Endothelial cell of umbilical vein (primary cell): ENCODE measurements around the gene GSC2. TPM values are rescaled to one million over a fixed set of nuclear protein-coding genes. Genes with fewer than 3 reads are reported as not detected.

ENCODE experiments used
- BruUV-seq: library from RNA; stranded (reverse); fragments of 400-500 nt; replicated peaks from 2 replicates; lab custom pipeline; 2021; lab: Mats Ljungman, UMichigan
- CTCF ChIA-PET: fragments of 300-600, 350-600 bp; sonication (Branson Sonifier 250); formaldehyde crosslinking; loops from one replicate; lab custom pipeline; 2021; ENCODE audit warnings: antibody characterized with exemption, inconsistent platforms; lab: Charles Lee
- POLR2A ChIA-PET: fragments of 300-600, 350-600 bp; sonication (Branson Sonifier 250); formaldehyde crosslinking; loops from one replicate; lab custom pipeline; 2021; ENCODE audit warnings: antibody characterized with exemption, inconsistent platforms; lab: Charles Lee
- DNase-seq: peaks from one replicate; pipeline ENCODE4 v3.0.0-alpha.2; 2011; ENCODE audit warnings: low read depth, low spot score
- FAIRE-seq: peaks from 2 replicates; lab custom pipeline; 2011; peaks lifted over from hg19 to GRCh38; lab: Jason Lieb, UNC
- H2AFZ ChIP-seq: 2 replicates; pipeline ENCODE4 v1.6.0; 2012; ENCODE audit warnings: low read depth, low read length, control low read depth, inconsistent platforms
- H3K27ac ChIP-seq: 2 replicates; pipeline ENCODE4 v1.5.1; 2011; ENCODE audit warnings: low read depth, mild to moderate bottlenecking, control low read depth, low read length, moderate library complexity; ENCODE audit not compliant: insufficient read depth
- H3K27me3 ChIP-seq, 2 experiments: 2 replicates each; pipeline versions ENCODE4 v1.6.0 to v1.6.1; 2011; ENCODE audit warnings: low read length in 2 of 2, mixed read lengths in 1 of 2; ENCODE audit not compliant: control insufficient read depth in 2 of 2, insufficient read depth in 2 of 2
- H3K36me3 ChIP-seq, 2 experiments: 2 replicates in 1 of 2; 3 replicates in 1 of 2; pipeline ENCODE4 v1.5.1; 2011; ENCODE audit warnings: low read length in 2 of 2, mild to moderate bottlenecking in 1 of 2, moderate library complexity in 1 of 2; ENCODE audit not compliant: control insufficient read depth in 2 of 2, insufficient read depth in 2 of 2; ENCODE audit errors: extremely low read depth in 1 of 2
- H3K4me1 ChIP-seq: 3 replicates; pipeline ENCODE4 v1.5.1; 2011; ENCODE audit warnings: mild to moderate bottlenecking, low read length; ENCODE audit not compliant: control insufficient read depth, insufficient read depth; ENCODE audit errors: extremely low read depth
- H3K4me2 ChIP-seq: 2 replicates; pipeline ENCODE4 v1.6.1; 2011; ENCODE audit warnings: low read length, control low read depth, mixed read lengths; ENCODE audit not compliant: insufficient read depth
- H3K4me3 ChIP-seq, 3 experiments: fragments of 200-600 bp in 1 of 3; sonication (generic), shearing (Covaris generic) in 1 of 3; replicated peaks in 1 of 3; 2 replicates each; pipeline ENCODE4 v1.5.1; 2011 to 2016; ENCODE audit warnings: control low read depth in 3 of 3, low read length in 3 of 3, mild to moderate bottlenecking in 2 of 3, inconsistent platforms in 1 of 3, low read depth in 1 of 3, moderate library complexity in 1 of 3; ENCODE audit not compliant: insufficient read depth in 1 of 3
- H3K79me2 ChIP-seq: 2 replicates; pipeline ENCODE4 v1.6.0; 2012; ENCODE audit warnings: low read length, inconsistent platforms; ENCODE audit not compliant: control insufficient read depth, insufficient read depth
- H3K9ac ChIP-seq: replicated peaks from 2 replicates; pipeline ENCODE3; 2011; ENCODE audit warnings: low read length, control low read depth; ENCODE audit not compliant: insufficient read depth; ENCODE audit errors: extremely low read depth
- H3K9me1 ChIP-seq: replicated peaks from 3 replicates; pipeline ENCODE4 v1.6.0; 2011; ENCODE audit warnings: mild to moderate bottlenecking, low read length; ENCODE audit not compliant: control insufficient read depth, insufficient read depth; ENCODE audit errors: extremely low read depth
- H3K9me3 ChIP-seq: replicated peaks from 2 replicates; pipeline ENCODE4 v1.5.1; 2012; ENCODE audit warnings: low read length, inconsistent platforms; ENCODE audit not compliant: control insufficient read depth, insufficient read depth
- H4K20me1 ChIP-seq: replicated peaks from 2 replicates; pipeline ENCODE3; 2011; ENCODE audit warnings: mild to moderate bottlenecking, low read length; ENCODE audit not compliant: control insufficient read depth, insufficient read depth; ENCODE audit errors: extremely low read depth
- CTCF ChIP-seq, 2 donors: IDR thresholded peaks; 1 replicate in 1 of 2; 2 replicates in 1 of 2; pipeline ENCODE4 v1.5.1; 2011; ENCODE audit warnings: low read length in 2 of 2, mild to moderate bottlenecking in 2 of 2, moderate library complexity in 2 of 2, control low read depth in 1 of 2, inconsistent platforms in 1 of 2, low read depth in 1 of 2; ENCODE audit not compliant: insufficient read depth in 1 of 2; ENCODE audit errors: extremely low read depth in 1 of 2
- EZH2 ChIP-seq: IDR thresholded peaks from 2 replicates; pipeline ENCODE4 v1.6.1; 2012; ENCODE audit warnings: borderline replicate concordance, low read depth, mild to moderate bottlenecking, moderate library complexity, low read length, inconsistent platforms; ENCODE audit not compliant: severe bottlenecking
- FOS ChIP-seq: IDR thresholded peaks from 2 replicates; pipeline ENCODE4 v1.6.1; 2011; ENCODE audit warnings: mild to moderate bottlenecking, low read length, moderate library complexity, borderline replicate concordance; ENCODE audit not compliant: insufficient read depth
- GATA2 ChIP-seq: IDR thresholded peaks from 2 replicates; pipeline ENCODE4 v1.7.0; 2011; ENCODE audit warnings: low read depth, mild to moderate bottlenecking, moderate library complexity, mixed read lengths, low read length; ENCODE audit not compliant: insufficient read length, insufficient read depth
- JUN ChIP-seq: IDR thresholded peaks from 2 replicates; pipeline ENCODE4 v1.6.1; 2011; ENCODE audit warnings: borderline replicate concordance, low read depth; ENCODE audit not compliant: insufficient read length, insufficient read depth
- MAX ChIP-seq: IDR thresholded peaks from 2 replicates; pipeline ENCODE4 v1.6.1; 2011; ENCODE audit not compliant: insufficient read depth, insufficient read length
- MYC ChIP-seq: IDR thresholded peaks from one replicate; pipeline ENCODE4 v1.6.1; 2011; ENCODE audit warnings: mild to moderate bottlenecking, low read depth, low read length
- POLR2A ChIP-seq: IDR thresholded peaks from 2 replicates; pipeline ENCODE4 v1.6.1; 2012; ENCODE audit warnings: low read depth, mild to moderate bottlenecking, control low read depth, low read length
- POLR2AphosphoS5 ChIP-seq: IDR thresholded peaks from 2 replicates; pipeline ENCODE4 v1.6.1; 2012; ENCODE audit warnings: low read depth, mild to moderate bottlenecking, control low read depth, low read length, moderate library complexity; ENCODE audit not compliant: insufficient read depth
- dilution Hi-C: fragments of 300-500 bp; cut with MboI; formaldehyde crosslinking; loops from one replicate; pipeline ENCODE4 v1.15.0; 2019; ENCODE audit warnings: low sequenced_read_pairs; ENCODE audit not compliant: extremely low pct_ligation_motif_present
- intact Hi-C: fragments of 100-400 bp; cut with micrococcal nuclease; formaldehyde crosslinking; loops from one replicate; pipeline ENCODE4 v1.10.0; 2022
- polyA plus RNA-seq, 4 experiments: library from polyadenylated mRNA; depleted of rRNA in 3 of 4; stranded (reverse) in 3 of 4; unstranded in 1 of 4; fragments of >200 nt; gene quantifications; 2 replicates each; pipeline versions ENCODE4 v1.2.1 to v1.2.3, GENCODE V29; 2011 to 2012; ENCODE audit warnings: missing spikeins in 1 of 4
- total RNA-seq: library from RNA; stranded (reverse); gene quantifications from 2 replicates; pipeline ENCODE4 v1.2.3, GENCODE V29; 2021

The GSC2 gene
- total and polyA plus RNA-seq, 2 donors (not counting 3 experiments of a cell fraction or from before 2014, with no cell fraction given): not detected

- ChIA-PET CTCF (interaction anchor here (1.6 kb wide), 1 partner anchor 32 kb away, joined by 5 read pairs; the partner anchor contains the start of gene ESS2), POLR2A (no interaction called here)
- TF ChIP-seq GATA2 (no peak), POLR2A (no peak)
- no peaks in the 10 kb centered on the region for H4K20me1 ChIP-seq
- H3K4me1 ChIP-seq: peaks cover 22% of the 10 kb centered on the region
- no peak overlapping the region for H2AFZ ChIP-seq
- DNase-seq (no peak), FAIRE-seq (no peak)
- H3K4me3 ChIP-seq: no peak overlapping the region
- dilution Hi-C loops: no loop called here
- no peak overlapping the region for H3K27ac ChIP-seq
- intact Hi-C loops: loop anchor here (5.0 kb wide), 1 partner anchor 272 kb away; the partner anchor contains the start of gene C22orf39
- no peaks in the 10 kb centered on the region for H3K9me1 ChIP-seq
- H3K9ac ChIP-seq: no peak overlapping the region
- H3K79me2 ChIP-seq: peaks cover 36% of the 10 kb centered on the region
- H3K36me3 ChIP-seq: peaks cover 0 to 5% of the 10 kb centered on the region in 2 experiments
- H3K9me3 ChIP-seq: no peaks in the 10 kb centered on the region
- no peaks in the 10 kb centered on the region for H3K27me3 ChIP-seq
- no TSS peak for BruUV-seq
- H3K4me2 ChIP-seq: no peak overlapping the region
Measured at GRCh38 chr22:19175602-19176174, 25.6 kb upstream of the GSC2 start.

- intact Hi-C loops (loop anchor here (5.0 kb wide), 1 partner anchor 272 kb away; the partner anchor contains the start of gene C22orf39), dilution Hi-C loops (no loop called here)
- no peak overlapping the region for H2AFZ ChIP-seq
- FAIRE-seq (no peak), DNase-seq (no peak)
- no peaks in the 10 kb centered on the region for H3K9me3 ChIP-seq
- H3K27me3 ChIP-seq: no peaks in the 10 kb centered on the region
- no peak overlapping the region for H3K4me2 ChIP-seq
- no peaks in the 10 kb centered on the region for H4K20me1 ChIP-seq
- no peak for TF ChIP-seq MAX
- TF ChIP-seq JUN: no peak
- no peak for TF ChIP-seq GATA2
- TF ChIP-seq POLR2AphosphoS5: no peak
- TF ChIP-seq EZH2: no peak
- TF ChIP-seq FOS: no peak
- no peak for TF ChIP-seq POLR2A
- no peak for TF ChIP-seq MYC
- TF ChIP-seq CTCF (IDR thresholded peaks at IDR 0.05; ENCODE audit: extremely low read depth in 1 of 2, insufficient read depth in 1 of 2, low read depth in 1 of 2, low read length in 2 of 2): no peak
- H3K36me3 ChIP-seq: peaks cover 0 to 5% of the 10 kb centered on the region in 2 experiments
- no peak overlapping the region for H3K27ac ChIP-seq
- H3K9me1 ChIP-seq: no peaks in the 10 kb centered on the region
- H3K4me3 ChIP-seq: no peak overlapping the region
- ChIA-PET CTCF (interaction anchor here (1.6 kb wide), 1 partner anchor 31 kb away, joined by 5 read pairs; the partner anchor contains the start of gene ESS2), POLR2A (no interaction called here)
- peaks cover 25% of the 10 kb centered on the region for H3K4me1 ChIP-seq
- no TSS peak for BruUV-seq
- peaks cover 36% of the 10 kb centered on the region for H3K79me2 ChIP-seq
- H3K9ac ChIP-seq: no peak overlapping the region
Measured at GRCh38 chr22:19175026-19175601, 25.0 kb upstream of the GSC2 start.
